CD14-positive monocyte (primary cell): ENCODE data around the gene CA10. TPM values are rescaled to one million over a fixed set of nuclear protein-coding genes. Genes with fewer than 3 reads are reported as not detected.

Experiments used
- DNase-seq, 3 donors: peaks; one replicate each; pipeline ENCODE4 v3.0.0-alpha.2; 2011 to 2022
- H2AFZ ChIP-seq: 2 replicates; pipeline ENCODE4 v1.6.0; 2012; ENCODE audit warnings: mild to moderate bottlenecking, low read depth, low read length, inconsistent platforms; ENCODE audit not compliant: insufficient read depth, poor library complexity, severe bottlenecking
- H3K27ac ChIP-seq, 2 donors: 1 replicate in 1 of 2; 2 replicates in 1 of 2; pipeline ENCODE4 v1.5.1; 2012 to 2013; ENCODE audit warnings: low read length in 2 of 2, control low read depth in 1 of 2, inconsistent platforms in 1 of 2, low read depth in 1 of 2, mild to moderate bottlenecking in 1 of 2
- H3K27me3 ChIP-seq, 2 donors: one replicate each; pipeline versions ENCODE4 v1.6.0 to v1.6.1; 2011 to 2013; ENCODE audit warnings: low read length in 2 of 2; ENCODE audit not compliant: control insufficient read depth in 2 of 2, insufficient read depth in 2 of 2
- H3K36me3 ChIP-seq, 2 donors: replicated peaks in 1 of 2; 1 replicate in 1 of 2; 2 replicates in 1 of 2; pipeline versions ENCODE4 v1.5.1 to v1.6.1; 2012 to 2013; ENCODE audit warnings: low read length in 2 of 2, control low read depth in 1 of 2, inconsistent platforms in 1 of 2, mild to moderate bottlenecking in 1 of 2; ENCODE audit not compliant: insufficient read depth in 2 of 2, control insufficient read depth in 1 of 2
- H3K4me1 ChIP-seq, 2 donors: 1 replicate in 1 of 2; 2 replicates in 1 of 2; pipeline versions ENCODE4 v1.5.1 to v1.6.1; 2012 to 2013; ENCODE audit warnings: low read length in 2 of 2, control low read depth in 1 of 2, inconsistent platforms in 1 of 2, mild to moderate bottlenecking in 1 of 2, moderate library complexity in 1 of 2; ENCODE audit not compliant: insufficient read depth in 2 of 2, control insufficient read depth in 1 of 2
- H3K4me2 ChIP-seq: replicated peaks from 2 replicates; pipeline ENCODE3; 2012; ENCODE audit warnings: low read length, moderate library complexity, mild to moderate bottlenecking; ENCODE audit not compliant: poor library complexity, severe bottlenecking; ENCODE audit errors: extremely low read depth
- H3K4me3 ChIP-seq, 3 experiments: fragments of 200-600 bp in 1 of 3; sonication (generic) in 1 of 3; replicated peaks in 1 of 3; 1 replicate in 2 of 3; 2 replicates in 1 of 3; pipeline ENCODE4 v1.5.1; 2011 to 2013; ENCODE audit warnings: low read length in 3 of 3, mild to moderate bottlenecking in 3 of 3, control low read depth in 2 of 3, low read depth in 2 of 3, inconsistent platforms in 1 of 3, moderate library complexity in 1 of 3
- H3K79me2 ChIP-seq: 2 replicates; pipeline ENCODE4 v1.6.0; 2012; ENCODE audit warnings: mild to moderate bottlenecking, control low read depth, inconsistent platforms, low read length, moderate library complexity; ENCODE audit not compliant: insufficient read depth
- H3K9ac ChIP-seq: 2 replicates; pipeline ENCODE4 v1.6.0; 2017; ENCODE audit warnings: low read length, mild to moderate bottlenecking; ENCODE audit not compliant: insufficient read depth, poor library complexity, severe bottlenecking
- H3K9me3 ChIP-seq, 2 donors: replicated peaks in 1 of 2; 1 replicate in 1 of 2; 2 replicates in 1 of 2; pipeline versions ENCODE4 v1.5.1 to v1.6.1; 2012 to 2013; ENCODE audit warnings: low read length in 2 of 2, control low read depth in 1 of 2; ENCODE audit not compliant: control insufficient read depth in 1 of 2, insufficient read depth in 1 of 2
- H4K20me1 ChIP-seq: 2 replicates; pipeline ENCODE4 v1.6.0; 2012; ENCODE audit warnings: mild to moderate bottlenecking, low read length, control low read depth, moderate library complexity; ENCODE audit not compliant: insufficient read depth
- H3K27ac Mint-ChIP-seq, 7 donors: one replicate each; pipeline ENCODE4 v1.8.0; 2020; ENCODE audit warnings: mild to moderate bottlenecking in 7 of 7, mixed read lengths in 7 of 7, moderate library complexity in 6 of 7, inconsistent platforms in 2 of 7
- H3K27me3 Mint-ChIP-seq, 3 donors: one replicate each; pipeline ENCODE4 v1.8.0; 2021 to 2022; ENCODE audit warnings: low read depth in 3 of 3, mild to moderate bottlenecking in 3 of 3, mixed read lengths in 3 of 3, moderate library complexity in 3 of 3, inconsistent platforms in 1 of 3
- H3K36me3 Mint-ChIP-seq, 2 donors: one replicate each; pipeline ENCODE4 v1.8.0; 2020; ENCODE audit warnings: mixed read lengths in 2 of 2, inconsistent platforms in 1 of 2, mild to moderate bottlenecking in 1 of 2
- H3K4me1 Mint-ChIP-seq: one replicate; pipeline ENCODE4 v1.8.0; 2020; ENCODE audit warnings: mild to moderate bottlenecking, mixed read lengths
- H3K4me3 Mint-ChIP-seq, 2 donors: one replicate each; pipeline ENCODE4 v1.8.0; 2020; ENCODE audit warnings: mild to moderate bottlenecking in 2 of 2, mixed read lengths in 2 of 2, moderate library complexity in 1 of 2
- H3K9me3 Mint-ChIP-seq, 7 donors: one replicate each; pipeline ENCODE4 v1.8.0; 2020 to 2022; ENCODE audit warnings: mixed read lengths in 7 of 7, mild to moderate bottlenecking in 6 of 7, moderate library complexity in 6 of 7, inconsistent platforms in 2 of 7
- CTCF ChIP-seq: fragments of 200-600 bp; IDR thresholded peaks from one replicate; pipeline ENCODE4 v1.8.0; 2022; ENCODE audit warnings: antibody characterized with exemption, mild to moderate bottlenecking
- WGBS: methylation state at CpG from one replicate; pipeline ENCODE4 v1.1.5; 2013; ENCODE audit warnings: missing lambda C conversion rate; ENCODE audit not compliant: insufficient coverage; 5-methylcytosine and 5-hydroxymethylcytosine counted together
- intact Hi-C, 2 donors: fragments of 100-400 bp; cut with micrococcal nuclease; formaldehyde crosslinking; loops; one replicate each; pipeline versions ENCODE4 v1.15.0 to v1.15.1; 2023
- polyA plus RNA-seq, 3 donors: library from polyadenylated mRNA; depleted of rRNA in 1 of 3; unstranded in 2 of 3; stranded (reverse) in 1 of 3; fragments of 300-500 nt in 2 of 3; fragments of >200 nt in 1 of 3; fragmentation: Illumina TruSeq in 2 of 3; gene quantifications; 1 replicate in 2 of 3; 2 replicates in 1 of 3; pipeline ENCODE4 v1.2.3, GENCODE V29; 2012 to 2021

CA10 gene
- polyA plus RNA-seq, 3 donors, result not detected

GRCh38 chr17:51670899-51671298 lies 487.6 kb downstream of the CA10 start:
- no peaks in the 10 kb centered on the region for H3K27me3 ChIP-seq
- Mint-ChIP-seq H3K27me3 (peaks cover 2 to 5% (median 2%) of the 10 kb centered on the region in 3 donors), H3K4me1 (no peaks in the 10 kb centered on the region), H3K27ac (no peak overlapping the region), H3K36me3 (no peaks in the 10 kb centered on the region), H3K9me3 (peaks cover 2 to 22% (median 12%) of the 10 kb centered on the region in 7 donors), H3K4me3 (no peak overlapping the region)
- H3K4me1 ChIP-seq, result no peaks in the 10 kb centered on the region
- H4K20me1 ChIP-seq, result no peaks in the 10 kb centered on the region
- no peak overlapping the region for H3K9ac ChIP-seq
- H3K4me3 ChIP-seq, result no peak overlapping the region
- no peak for TF ChIP-seq CTCF
- intact Hi-C loops, result no loop called here
- H3K36me3 ChIP-seq, result no peaks in the 10 kb centered on the region
- 90% methylated on average over 2 of the region's 3 CpGs for WGBS
- peaks cover 0 to 13% of the 10 kb centered on the region in 2 donors for H3K9me3 ChIP-seq
- no peak overlapping the region for H2AFZ ChIP-seq
- H3K27ac ChIP-seq, result no peak overlapping the region
- H3K79me2 ChIP-seq, result no peaks in the 10 kb centered on the region
- H3K4me2 ChIP-seq, result no peak overlapping the region
- no peak for DNase-seq

GRCh38 chr17:51668963-51669246 lies 489.6 kb downstream of the CA10 start:
- DNase-seq, result no peak
- no peak overlapping the region for H3K27ac ChIP-seq
- no peaks in the 10 kb centered on the region for H3K36me3 Mint-ChIP-seq
- TF ChIP-seq CTCF, result no peak
- no peak overlapping the region for H3K4me2 ChIP-seq
- no peak overlapping the region for H2AFZ ChIP-seq
- H3K9me3 ChIP-seq, result peaks cover 0 to 13% of the 10 kb centered on the region in 2 donors
- no peak overlapping the region for H3K4me3 Mint-ChIP-seq
- H3K4me3 ChIP-seq, result no peak overlapping the region
- H3K79me2 ChIP-seq, result no peaks in the 10 kb centered on the region
- H3K27me3 Mint-ChIP-seq, result peaks cover 0 to 5% (median 2%) of the 10 kb centered on the region in 3 donors
- H3K36me3 ChIP-seq, result no peaks in the 10 kb centered on the region
- no peak overlapping the region for H3K27ac Mint-ChIP-seq
- intact Hi-C loops, result no loop called here
- H3K4me1 Mint-ChIP-seq, result no peaks in the 10 kb centered on the region
- H3K27me3 ChIP-seq, result no peaks in the 10 kb centered on the region
- H4K20me1 ChIP-seq, result no peaks in the 10 kb centered on the region
- WGBS, result 97% methylated on average over 11 of the region's 11 CpGs
- H3K9ac ChIP-seq, result no peak overlapping the region
- no peaks in the 10 kb centered on the region for H3K4me1 ChIP-seq
- peaks cover 2 to 22% (median 12%) of the 10 kb centered on the region in 7 donors for H3K9me3 Mint-ChIP-seq
